ENCODE measurements around the gene KCNH1. TPM values are rescaled to one million over a fixed set of nuclear protein-coding genes. Genes with fewer than 3 reads are reported as not detected.

The KCNH1 gene
- total RNA-seq, 1 experiment from 2014 or later: not detected

DNA sequence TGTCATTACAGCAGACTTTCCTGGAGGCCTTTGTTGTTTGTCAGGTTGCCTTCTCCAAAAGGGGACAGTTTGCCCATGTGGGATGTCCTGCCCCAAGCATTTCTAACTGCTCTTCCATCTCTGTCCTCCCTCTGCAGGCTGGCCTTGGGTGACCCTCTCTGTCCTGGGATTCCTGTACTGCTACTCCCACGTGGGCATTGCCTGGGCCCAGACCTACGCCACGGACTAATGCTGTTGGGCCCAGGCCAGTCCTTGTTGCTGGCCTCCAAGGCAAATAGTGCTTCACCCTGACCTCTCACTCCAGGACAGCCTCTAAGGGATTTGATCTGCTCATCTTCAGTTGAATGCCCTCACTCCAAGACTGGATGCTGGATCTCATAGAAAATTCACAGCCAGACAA, 459.8 kb downstream of the KCNH1 start:
- POLR2A ChIA-PET: no interaction called here
- RAD21 ChIA-PET (ENCODE audit: low non-redundant PET in 1 of 2, low total read pairs in 2 of 2, uncharacterized antibody in 2 of 2, unreplicated experiment in 2 of 2): no interaction called here
- Histone ChIP-seq H3K79me2 (ENCODE audit: insufficient read depth, low read length) (no peaks in the 10 kb centered on the region), H3K9me2 (ENCODE audit: insufficient read depth) (no peaks in the 10 kb centered on the region), H3K4me3 (replicated peaks in 1 of 2; ENCODE audit: low read depth in 1 of 2, low read length in 2 of 2) (no peak overlapping the region), H3K4me1 (ENCODE audit: control insufficient read depth in 1 of 2, insufficient read depth in 2 of 2, low read length in 2 of 2) (no peaks in the 10 kb centered on the region), H3K36me3 (ENCODE audit: control insufficient read depth in 1 of 2, insufficient read depth in 2 of 2, low read length in 2 of 2) (no peaks in the 10 kb centered on the region), H3K4me2 (ENCODE audit: low read length) (no peak overlapping the region), H3K9me3 (ENCODE audit: control insufficient read depth in 1 of 2, insufficient read depth in 1 of 2, low read depth in 1 of 2, low read length in 2 of 2) (no peaks in the 10 kb centered on the region), H3K9ac (ENCODE audit: low read length) (no peak overlapping the region), H4K20me1 (ENCODE audit: insufficient read depth) (no peaks in the 10 kb centered on the region), H2AFZ (ENCODE audit: low read depth, low read length, poor library complexity, severe bottlenecking) (no peak overlapping the region), H3K27ac (ENCODE audit: low read depth, low read length) (no peak overlapping the region), H3K27me3 (ENCODE audit: insufficient read depth, low read length) (no peaks in the 10 kb centered on the region)
- BruUV-seq (replicated peaks): no TSS peak
- TF ChIP-seq CEBPB (IDR thresholded peaks at IDR 0.05; ENCODE audit: low read depth) (no peak), EZH2 (IDR thresholded peaks at IDR 0.05) (no peak), YY1 (IDR thresholded peaks at IDR 0.05; ENCODE audit: extremely low read depth, insufficient replicate concordance, low read depth, low read length) (no peak), SIN3A (IDR thresholded peaks at IDR 0.05; ENCODE audit: low read depth) (no peak), EZH2phosphoT487 (IDR thresholded peaks at IDR 0.05; ENCODE audit: borderline replicate concordance) (no peak)
- CTCF ChIA-PET: no interaction called here
- ATAC-seq: no peak
- DNase-seq (ENCODE audit: low read depth, low spot score): no peak
- intact Hi-C loops (cut with micrococcal nuclease): no loop called here

DNA sequence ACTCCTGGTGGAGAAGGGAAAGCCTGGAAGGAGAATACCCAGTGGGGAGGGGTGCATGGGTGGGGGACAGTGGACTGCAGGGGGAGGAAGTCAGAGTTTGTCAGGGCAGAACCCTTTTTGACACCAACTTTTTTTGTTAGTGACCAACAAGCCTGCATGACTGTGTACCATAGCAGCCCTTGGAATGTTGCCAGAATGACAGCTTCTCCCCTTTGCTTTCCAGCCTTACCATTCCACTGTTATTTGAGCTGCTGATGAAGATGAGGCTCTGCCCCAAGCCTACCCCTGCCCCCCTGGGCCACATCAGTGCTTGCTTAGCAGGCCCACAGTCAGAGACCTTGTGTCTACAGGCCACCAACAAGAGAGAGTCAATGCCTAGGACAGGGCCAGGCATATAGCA, 464.0 kb downstream of the KCNH1 start:
- BruUV-seq (replicated peaks): no TSS peak

More for the DNA sequence above, 464.0 kb downstream of the KCNH1 start:
- Histone ChIP-seq H3K4me1 (ENCODE audit: control insufficient read depth in 1 of 2, insufficient read depth in 2 of 2, low read length in 2 of 2) (no peaks in the 10 kb centered on the region), H3K4me3 (replicated peaks in 1 of 2; ENCODE audit: low read depth in 1 of 2, low read length in 2 of 2) (no peak overlapping the region), H4K20me1 (ENCODE audit: insufficient read depth) (no peaks in the 10 kb centered on the region), H3K9me2 (ENCODE audit: insufficient read depth) (no peaks in the 10 kb centered on the region), H3K36me3 (ENCODE audit: control insufficient read depth in 1 of 2, insufficient read depth in 2 of 2, low read length in 2 of 2) (no peaks in the 10 kb centered on the region), H3K4me2 (ENCODE audit: low read length) (no peak overlapping the region), H3K79me2 (ENCODE audit: insufficient read depth, low read length) (no peaks in the 10 kb centered on the region), H3K9me3 (ENCODE audit: control insufficient read depth in 1 of 2, insufficient read depth in 1 of 2, low read depth in 1 of 2, low read length in 2 of 2) (no peaks in the 10 kb centered on the region), H3K27me3 (ENCODE audit: insufficient read depth, low read length) (0 out of 2 replicates have a peak, but pooled peaks cover 3% of the 10 kb centered on the region), H3K27ac (ENCODE audit: low read depth, low read length) (no peak overlapping the region), H3K9ac (ENCODE audit: low read length) (no peak overlapping the region), H2AFZ (ENCODE audit: low read depth, low read length, poor library complexity, severe bottlenecking) (no peak overlapping the region)
- ATAC-seq (no peak), DNase-seq (ENCODE audit: low read depth, low spot score) (no peak)
- ChIA-PET CTCF (no interaction called here), RAD21 (ENCODE audit: low non-redundant PET in 1 of 2, low total read pairs in 2 of 2, uncharacterized antibody in 2 of 2, unreplicated experiment in 2 of 2) (no interaction called here), POLR2A (no interaction called here)
- intact Hi-C loops (cut with micrococcal nuclease): no loop called here
- TF ChIP-seq FOSL1 (IDR thresholded peaks at IDR 0.05; ENCODE audit: low read depth) (no peak), CTCF (IDR thresholded peaks at IDR 0.05 in 2 of 3, conservative IDR thresholded peaks at IDR 0.05 in 1 of 3; ENCODE audit: borderline replicate concordance in 1 of 3, insufficient read depth in 1 of 3, low read depth in 2 of 3, low read length in 2 of 3) (no peak), CEBPB (IDR thresholded peaks at IDR 0.05; ENCODE audit: low read depth) (no peak), POLR2AphosphoS5 (IDR thresholded peaks at IDR 0.05; ENCODE audit: low read depth, low read length) (no peak)

All from HCT116 (cell line).